HG03575 (cell line): ENCODE results near the gene RASGRP2.

Source experiments
- ATAC-seq: cut with Tn5 transposase; IDR thresholded peaks from one replicate; pipeline ENCODE4 v1.9.1; 2021; ENCODE audit not compliant: unreplicated experiment, insufficient number of reproducible peaks, low FRiP score; ENCODE audit errors: extremely low read depth

Gene RASGRP2

DNA sequence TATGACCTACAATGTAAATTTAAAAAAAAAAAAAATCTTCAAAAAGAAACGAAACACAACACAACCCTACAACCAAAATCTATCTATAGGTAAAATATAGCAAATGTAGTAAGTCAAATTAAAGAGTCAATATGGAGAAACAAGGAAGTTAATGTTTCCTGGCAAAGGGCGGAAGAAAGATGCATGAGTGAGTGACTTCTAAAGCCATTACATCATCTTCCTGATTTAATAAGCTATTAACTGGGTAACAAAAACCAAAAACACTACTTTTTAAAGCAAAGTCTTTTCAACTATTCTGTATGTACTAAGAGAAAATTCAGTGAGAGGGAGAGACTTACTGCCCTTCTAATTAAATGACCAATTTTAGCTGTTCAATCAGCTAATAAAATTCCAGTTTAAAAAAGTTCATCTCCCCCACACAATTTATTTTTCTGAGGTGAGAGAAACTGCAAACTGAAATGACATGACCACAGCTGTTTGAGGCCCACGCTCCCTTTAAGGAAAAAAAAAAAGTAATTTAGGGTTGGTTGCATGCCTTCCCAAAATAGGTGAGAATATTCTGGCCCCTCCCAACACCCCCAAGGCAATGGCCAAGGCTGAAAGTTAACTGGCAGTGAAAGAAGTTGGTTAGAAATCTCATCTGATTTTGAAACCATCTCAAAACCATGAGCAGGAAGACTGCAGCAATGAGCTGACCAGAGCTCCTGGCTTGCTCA lies 28.5 kb upstream of the RASGRP2 start:
- no peak for ATAC-seq

DNA sequence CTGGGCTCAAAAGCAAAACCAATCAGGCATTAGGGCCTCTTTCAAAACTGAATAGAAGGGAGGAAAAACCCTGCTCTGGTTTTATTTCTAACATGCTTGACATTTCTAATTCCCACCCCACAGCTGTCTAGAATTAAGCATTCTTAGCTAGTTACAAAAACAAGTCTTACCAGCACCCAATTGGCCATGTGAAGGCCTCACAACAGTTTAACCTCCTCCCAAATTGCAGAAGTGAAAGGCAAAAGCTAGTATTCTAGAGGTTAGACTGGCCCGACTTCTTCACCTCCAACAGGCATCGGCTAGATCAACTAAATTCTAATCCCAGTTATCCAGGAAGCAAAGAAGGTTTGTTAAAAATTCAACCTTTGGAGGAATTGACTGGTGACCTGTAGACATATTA lies 27.9 kb upstream of the RASGRP2 start:
- no peak for ATAC-seq

DNA sequence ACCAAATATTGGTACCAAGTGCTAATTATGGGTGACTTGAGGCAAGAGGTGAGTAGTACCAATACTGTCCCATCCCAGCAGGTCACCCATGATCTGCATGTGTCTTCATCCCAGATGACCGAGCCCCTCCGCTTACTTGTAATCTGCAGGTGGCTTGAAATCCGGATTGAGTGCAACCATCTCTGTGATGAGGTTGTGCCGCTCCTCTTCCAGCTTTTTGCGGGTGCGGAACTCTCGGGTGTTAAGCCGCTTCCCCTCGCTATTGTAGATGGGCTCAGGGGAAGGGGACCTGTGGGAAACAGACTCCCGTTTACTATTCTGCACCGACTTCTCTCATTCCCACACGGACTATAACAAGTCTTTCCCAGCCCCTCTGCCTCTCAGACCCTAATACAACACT lies 26.2 kb upstream of the RASGRP2 start:
- no peak for ATAC-seq

DNA sequence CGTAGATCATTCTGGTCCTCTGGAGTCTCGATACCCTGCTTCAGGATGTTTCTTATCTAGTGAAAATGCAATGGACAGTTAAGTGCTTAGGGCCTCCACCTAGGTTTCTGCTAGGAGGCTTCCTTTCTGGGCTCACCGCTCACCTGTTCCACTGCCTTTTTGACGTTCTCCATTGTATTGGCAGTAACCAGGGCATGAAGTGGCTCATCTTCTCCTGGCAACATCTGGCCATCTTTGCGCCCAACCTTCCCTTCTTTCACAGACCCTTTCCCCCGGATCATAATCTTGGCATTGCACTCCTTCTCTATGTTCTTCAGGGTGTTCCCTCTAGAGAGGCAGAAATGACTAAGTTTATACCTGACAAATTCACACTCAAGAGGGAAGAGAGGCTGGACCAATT lies 25.3 kb upstream of the RASGRP2 start:
- no peak for ATAC-seq

DNA sequence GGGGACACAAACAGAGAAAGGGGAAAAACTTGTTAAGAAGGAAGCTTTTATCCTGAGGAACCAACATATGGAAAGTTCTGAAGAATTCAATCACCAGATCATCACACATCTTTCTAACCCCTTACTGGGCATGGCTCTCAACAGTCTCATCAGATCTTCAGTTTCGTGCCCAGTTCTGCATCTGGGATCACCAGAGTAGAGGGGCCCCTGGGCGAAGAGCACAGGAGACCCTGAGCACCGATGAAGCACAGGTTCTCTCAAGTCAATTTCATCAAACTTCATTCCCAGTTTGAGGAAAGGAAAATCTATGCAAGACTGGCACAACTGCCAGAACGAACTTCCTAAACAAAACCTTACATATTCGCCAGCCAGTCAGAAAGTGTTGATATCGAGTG lies 24.4 kb upstream of the RASGRP2 start:
- ATAC-seq: no peak

DNA sequence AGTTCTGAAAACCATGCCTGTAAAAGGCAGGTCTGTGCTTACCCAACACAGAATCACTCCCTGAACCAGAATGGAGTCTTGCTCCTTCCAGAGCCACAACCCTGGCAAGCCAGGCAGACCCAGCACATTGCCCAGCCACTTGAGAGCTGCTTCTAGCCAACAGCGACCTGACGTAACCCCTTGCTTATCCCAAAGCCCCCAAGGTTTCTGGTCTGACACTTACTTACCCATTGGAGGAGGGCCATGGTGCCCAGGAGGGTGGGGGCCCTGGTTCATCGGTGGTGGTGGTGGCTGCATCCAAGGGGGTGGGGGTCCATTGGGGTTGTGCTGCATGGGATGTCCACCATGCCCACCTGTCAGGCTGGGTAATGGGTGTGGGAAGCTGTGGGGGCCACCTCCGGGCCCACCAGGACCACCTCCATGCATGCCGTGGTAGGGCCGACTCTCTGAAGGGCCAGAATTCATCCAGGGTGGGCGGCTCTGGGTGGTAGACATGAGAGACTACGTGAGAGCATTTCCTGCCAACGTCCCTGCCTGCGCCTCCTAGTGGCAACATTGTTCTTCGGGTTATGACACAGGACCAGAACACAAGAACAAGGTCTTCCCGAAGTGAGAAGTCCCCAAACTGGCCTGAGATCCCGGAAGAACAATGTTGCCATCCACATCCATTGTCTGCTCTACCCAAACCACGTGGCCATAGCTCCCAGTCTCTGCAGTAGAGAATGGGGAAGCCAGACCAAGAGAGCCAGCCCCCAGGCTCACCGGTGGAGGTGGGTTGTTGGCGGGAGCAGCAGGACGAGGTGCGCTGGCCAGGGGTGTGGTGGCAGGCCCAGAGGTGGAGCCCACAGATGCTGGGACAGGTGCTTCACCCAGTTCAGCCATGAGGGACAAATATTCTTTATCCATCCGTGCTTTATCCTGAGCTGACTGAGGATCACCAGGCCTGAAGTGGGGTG lies 23.7 kb upstream of the RASGRP2 start:
- no peak for ATAC-seq

DNA sequence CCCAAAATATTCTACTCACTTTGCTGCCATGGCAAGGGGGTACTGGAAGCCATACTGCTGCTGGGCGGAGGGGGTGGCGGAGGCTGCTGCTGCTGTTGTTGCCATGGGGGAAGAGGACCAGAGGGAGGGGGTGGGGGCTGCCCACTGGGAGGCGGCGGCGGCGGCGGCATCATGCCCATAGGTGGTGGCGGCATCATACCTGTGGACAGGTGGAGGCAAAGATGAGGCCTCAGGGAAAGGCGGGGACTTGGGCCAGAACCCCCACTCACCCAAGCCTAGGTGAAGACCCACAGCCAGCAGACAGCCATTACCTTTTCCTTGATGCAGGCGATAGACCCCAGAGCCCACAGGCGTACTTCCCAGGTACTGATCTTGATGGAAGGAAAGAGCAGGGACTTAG lies 22.9 kb upstream of the RASGRP2 start:
- no peak for ATAC-seq

DNA sequence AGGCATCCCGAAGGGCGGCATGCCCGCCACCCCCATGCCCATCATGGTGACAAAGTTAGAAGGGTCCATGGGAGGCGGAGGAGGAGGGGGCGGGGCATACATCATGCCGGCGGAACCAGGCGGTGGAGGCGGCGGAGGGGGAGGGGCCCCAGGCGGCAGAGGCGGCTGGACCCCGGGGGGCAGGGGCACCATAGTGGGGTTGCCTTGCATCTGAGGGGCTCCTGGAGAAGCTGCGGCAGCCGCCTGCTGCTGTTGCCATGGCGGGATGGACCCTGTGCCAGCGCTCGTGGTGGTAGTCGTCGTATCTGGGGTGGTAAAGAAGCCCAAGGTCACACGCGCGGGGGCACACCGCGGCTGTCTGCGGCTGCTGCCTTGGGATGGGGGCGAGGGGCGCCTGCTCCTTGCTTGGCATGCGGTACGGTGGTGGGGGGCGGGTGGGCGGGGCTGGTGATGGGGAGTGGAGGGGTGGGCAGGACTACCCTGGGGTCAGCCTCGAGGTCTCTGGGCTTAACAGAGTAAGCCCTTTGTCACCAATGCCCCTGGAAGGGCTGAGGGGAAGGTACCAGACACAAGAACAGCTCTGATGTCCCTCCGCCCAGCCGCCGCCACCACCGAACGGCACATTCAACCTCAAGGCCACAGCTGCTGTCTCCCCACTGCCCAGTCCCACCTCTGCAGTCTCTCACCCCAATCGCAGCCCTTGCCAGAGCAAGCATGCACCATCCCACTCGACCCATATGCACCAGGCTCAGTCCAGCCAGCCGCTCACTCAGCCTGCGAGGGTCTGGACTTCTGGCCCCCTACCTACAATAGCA lies 22.1 kb upstream of the RASGRP2 start:
- no peak for ATAC-seq

DNA sequence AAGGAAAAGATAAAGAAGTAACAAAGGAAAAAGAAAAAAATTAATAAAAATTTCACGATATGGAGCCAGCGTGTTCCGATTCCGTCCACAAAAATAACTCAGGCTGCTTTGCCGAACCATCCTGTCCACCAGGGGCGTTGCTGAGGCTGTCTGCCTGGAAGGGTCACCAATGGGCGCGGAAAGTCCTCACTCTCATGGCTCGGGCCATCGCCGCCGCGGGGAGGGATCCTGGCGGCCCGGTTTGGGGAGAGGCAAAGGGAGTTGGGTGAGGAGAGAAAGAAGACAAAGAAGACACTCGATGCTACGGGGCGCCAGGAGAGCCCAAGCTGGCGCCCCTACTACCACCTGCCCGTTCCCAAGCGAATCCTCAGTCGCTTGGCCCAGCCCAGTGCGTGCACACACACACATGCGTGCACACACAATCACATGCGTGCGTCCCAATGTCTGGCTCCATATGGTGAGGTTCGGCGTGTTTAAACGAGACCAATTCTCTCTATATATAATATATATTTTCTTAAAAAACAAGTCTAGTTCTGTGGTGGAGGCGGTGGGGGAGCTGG lies 21.4 kb upstream of the RASGRP2 start:
- ATAC-seq: no peak

DNA sequence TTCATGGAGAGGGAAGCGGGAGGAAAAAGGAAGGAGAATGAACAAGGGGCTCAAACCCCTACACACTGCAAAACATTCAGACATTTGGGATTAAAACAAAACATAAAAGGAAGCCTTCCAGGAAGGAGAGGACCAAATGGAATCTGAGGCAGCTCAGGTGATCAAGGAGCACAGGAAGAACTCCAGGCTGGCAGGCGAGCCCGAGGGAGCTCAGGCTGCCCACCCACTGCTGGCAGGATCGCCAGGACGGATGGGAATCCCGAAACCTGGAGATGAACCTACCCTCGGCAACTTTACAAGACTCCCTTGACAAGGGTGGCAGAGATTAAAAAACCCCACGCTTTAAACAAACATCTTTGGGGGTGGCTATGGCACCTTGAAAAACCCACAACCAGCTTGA lies 20.8 kb upstream of the RASGRP2 start:
- ATAC-seq: no peak

DNA sequence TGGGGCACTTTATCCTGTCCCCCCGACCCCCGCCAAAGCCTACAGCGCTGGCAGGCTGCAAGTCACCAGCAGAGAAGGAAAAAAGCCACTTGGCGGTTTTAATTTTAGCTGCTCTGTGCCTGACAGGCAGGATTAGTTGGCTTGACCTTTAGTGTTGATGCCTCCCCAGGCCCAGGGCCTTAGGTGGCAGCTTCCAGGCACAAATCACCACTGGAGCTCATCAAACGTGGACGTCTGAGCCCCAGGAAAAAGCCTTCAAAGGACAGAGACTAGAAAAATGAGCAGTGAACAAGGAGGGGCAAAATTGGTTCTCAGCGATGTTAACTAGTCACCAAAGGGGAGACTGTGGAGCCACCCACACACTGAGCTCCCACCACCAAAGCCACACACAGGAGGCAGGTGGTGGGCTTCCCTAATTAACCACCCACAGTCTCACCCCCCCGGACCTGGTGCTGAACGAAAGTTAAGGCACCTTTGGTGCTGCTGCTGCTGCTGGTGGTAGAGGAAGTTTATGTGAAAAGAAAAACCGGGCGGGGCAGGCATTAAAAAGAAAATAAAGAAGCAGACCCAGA lies 20.2 kb upstream of the RASGRP2 start:
- no peak for ATAC-seq

DNA sequence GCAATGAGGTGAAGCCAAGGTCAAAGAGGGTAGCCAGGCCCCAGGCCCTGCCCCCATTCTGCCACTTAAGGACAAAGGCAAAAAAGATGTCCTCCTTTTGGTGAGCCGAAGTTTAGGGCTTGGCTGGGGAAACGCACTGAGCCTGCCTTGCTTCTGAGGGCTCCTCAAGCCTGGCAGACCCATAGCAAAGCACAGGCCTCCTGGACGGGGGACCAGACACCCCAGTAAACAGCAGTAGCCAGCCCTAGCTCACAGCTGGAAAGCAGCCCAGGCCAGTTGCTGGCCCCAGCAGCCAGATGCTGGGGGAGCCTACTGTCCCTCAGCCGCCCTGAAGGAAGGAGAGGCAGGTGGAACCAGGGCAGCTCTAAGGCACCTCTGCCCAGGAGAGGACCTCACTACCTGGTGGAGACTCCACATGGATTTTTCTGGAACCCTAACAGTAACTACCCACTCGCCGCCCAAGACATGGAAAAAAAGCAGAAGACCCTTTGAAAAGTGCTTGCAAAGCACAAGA lies 19.6 kb upstream of the RASGRP2 start:
- ATAC-seq: no peak

DNA sequence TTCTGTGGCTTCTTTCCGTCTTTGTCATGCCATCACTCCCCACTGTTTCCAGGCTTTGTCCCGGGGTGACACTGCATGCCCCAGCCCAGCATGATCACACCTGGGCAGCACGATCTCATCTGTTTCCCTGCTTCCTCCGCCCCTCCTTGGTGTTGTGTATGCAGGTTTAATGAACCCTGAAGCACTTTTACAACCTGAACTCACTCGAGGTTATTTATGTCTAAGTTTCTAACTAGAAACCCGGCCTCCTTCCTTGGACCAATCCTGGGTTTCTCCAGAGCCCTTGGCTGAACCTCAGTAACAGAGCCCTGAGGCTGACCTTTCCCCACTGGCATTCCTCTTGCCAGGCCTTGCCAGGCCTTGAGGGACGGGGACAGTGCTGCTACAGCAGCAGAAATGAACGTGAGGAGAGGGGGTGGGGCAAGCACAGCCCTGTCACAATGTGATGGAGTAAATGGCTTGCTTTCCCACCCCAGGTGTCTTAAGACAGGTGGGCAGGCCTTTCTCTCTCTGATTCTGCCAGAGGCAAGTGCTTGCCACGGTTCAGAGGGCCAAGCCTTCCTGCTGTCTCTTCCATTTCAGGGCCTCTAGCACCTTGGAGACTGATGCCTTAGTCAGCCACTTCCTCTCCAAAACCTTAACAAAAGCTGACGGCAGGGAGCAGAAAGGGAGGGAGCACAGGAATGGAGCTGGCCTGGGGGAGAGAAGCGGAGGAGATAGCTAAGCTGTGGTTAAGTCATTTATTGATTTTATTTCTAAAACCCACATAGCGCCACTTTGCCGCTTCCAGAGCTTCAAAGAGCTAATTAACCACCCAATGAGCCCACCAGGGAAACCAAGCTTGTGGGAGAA lies 19.0 kb upstream of the RASGRP2 start:
- no peak for ATAC-seq

DNA sequence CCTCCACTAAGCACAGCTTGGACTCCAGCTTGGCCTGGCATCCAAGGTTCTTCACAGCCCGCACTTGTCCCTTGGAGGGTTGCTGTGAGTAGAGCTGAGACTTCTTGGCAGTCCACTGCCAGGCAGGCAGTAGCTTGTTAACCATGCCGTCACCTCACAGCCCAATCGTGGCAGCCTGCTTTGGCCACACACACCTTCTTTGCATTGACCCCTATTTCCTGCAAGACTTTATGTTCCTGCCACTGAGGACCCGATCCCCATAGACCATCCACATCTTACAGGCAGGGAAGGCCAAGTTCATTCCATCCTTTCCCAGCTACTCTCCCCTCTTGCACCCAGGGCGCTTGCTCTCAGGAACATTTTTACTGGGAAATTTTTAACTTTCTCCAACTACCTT lies 18.3 kb upstream of the RASGRP2 start:
- ATAC-seq: no peak

DNA sequence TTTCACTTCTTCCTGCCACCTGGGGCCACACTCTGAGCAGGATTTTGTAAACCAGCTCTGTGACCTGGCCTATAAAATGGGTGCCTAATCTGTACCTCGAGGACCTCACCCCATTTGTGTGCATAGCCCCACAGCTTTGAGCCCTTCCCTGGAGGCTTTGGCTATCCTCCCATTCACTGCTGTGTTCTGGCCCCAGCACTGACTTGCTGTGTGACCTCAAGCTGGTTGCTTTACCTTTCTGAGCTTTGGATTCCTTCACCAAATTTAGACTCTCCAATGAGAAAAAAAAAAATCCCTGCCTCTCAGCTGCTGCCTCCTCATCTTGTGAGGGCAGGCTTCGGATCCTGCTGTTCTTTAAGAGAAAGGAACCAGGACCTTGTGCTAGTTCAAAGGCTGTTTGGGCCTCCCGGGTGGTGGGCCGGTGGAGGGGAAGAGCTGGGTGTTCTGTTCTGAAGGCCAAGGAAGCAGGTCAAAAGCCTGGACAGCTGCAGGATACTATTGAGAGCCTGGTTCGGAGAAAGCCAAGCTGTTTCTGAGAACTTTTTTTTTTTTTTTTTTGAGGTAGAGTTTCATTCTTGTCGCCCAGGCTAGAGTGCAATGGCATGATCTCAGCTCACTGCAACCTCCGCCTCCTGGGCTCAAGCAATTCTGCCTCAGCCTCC lies 16.9 kb upstream of the RASGRP2 start:
- ATAC-seq: no peak

DNA sequence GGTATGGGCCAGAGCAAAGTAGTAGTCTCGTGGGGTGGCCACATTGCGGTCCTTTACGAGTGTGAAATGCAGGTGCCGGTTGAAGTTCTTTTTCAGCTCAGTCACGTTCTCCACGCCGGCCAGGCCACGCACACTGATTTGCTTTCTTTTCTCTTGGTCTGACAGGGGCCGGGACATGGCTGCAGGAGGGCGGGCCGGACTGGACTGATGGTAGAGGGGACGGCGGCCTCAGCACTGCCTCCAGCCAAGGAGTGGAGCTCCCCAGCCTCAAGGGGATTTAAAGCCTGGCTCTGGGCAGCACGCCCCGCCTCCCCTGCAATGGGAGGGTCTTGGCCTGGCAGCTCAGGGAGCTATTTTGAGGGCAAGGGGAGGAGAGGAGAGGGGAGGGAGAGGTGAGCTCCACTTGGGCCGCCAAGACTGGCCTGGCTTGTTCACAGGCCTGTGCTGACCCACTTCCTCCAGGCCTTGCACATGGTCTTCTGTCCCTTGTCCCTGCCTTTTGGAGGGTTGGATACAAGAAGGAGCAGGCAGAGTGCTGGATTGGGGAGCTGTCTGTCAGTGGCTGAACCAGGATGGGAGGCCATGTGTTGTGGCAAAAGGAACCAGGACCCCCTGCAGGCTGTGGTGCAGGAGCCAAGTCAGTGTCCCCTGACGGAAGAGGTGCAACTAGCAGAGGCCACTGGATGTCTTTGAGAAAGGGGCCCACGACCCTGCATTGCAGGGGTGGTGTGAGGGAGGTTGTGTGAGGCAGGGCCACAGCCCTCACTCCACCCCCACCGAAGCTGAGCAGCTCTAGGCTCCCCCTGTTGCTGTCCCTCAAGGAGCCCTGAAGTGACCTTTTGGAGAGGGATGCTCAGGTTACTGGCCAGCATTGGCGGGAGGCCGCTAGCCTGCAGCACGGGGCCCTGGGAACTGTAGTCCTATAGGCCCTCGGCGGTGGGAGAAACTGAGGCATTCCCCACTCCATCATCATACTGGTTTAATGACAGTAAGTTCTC lies 16.1 kb upstream of the RASGRP2 start, which contains the start of gene PYGM:
TSS of gene PYGM (minus strand) at position 253 of the 998 bp plus-strand sequence. CDS start at position 177, 76 bp downstream.
- no peak for ATAC-seq
